Astrocyte (in vitro differentiated cells and primary cell): ENCODE results near the gene CNTNAP2. TPM values are rescaled to one million over a fixed set of nuclear protein-coding genes. Genes with fewer than 3 reads are reported as not detected.

ENCODE experiments used
- DNase-seq: peaks from one replicate; pipeline ENCODE4 v3.0.0-alpha.2; 2010; ENCODE audit warnings: low read depth
- FAIRE-seq: peaks from 2 replicates; lab custom pipeline; 2011; peaks lifted over from hg19 to GRCh38; lab: Jason Lieb, UNC
- H2AFZ ChIP-seq: 2 replicates; pipeline ENCODE4 v1.6.0; 2012; ENCODE audit warnings: low read depth, low read length, inconsistent platforms
- H3K27ac ChIP-seq: 2 replicates; pipeline ENCODE4 v1.5.1; 2011; ENCODE audit warnings: low read depth, low read length, inconsistent platforms
- H3K27me3 ChIP-seq: 2 replicates; pipeline ENCODE4 v1.6.0; 2011; ENCODE audit warnings: low read length, inconsistent platforms; ENCODE audit not compliant: insufficient read depth
- H3K36me3 ChIP-seq: 2 replicates; pipeline ENCODE4 v1.5.1; 2011; ENCODE audit warnings: low read length, inconsistent platforms; ENCODE audit not compliant: insufficient read depth
- H3K4me1 ChIP-seq: 2 replicates; pipeline ENCODE4 v1.5.1; 2011; ENCODE audit warnings: low read length, inconsistent platforms; ENCODE audit not compliant: insufficient read depth
- H3K4me2 ChIP-seq: 2 replicates; pipeline ENCODE4 v1.6.0; 2012; ENCODE audit warnings: low read length, inconsistent platforms
- H3K4me3 ChIP-seq: 2 replicates; pipeline ENCODE4 v1.5.1; 2011; ENCODE audit warnings: low read depth, mild to moderate bottlenecking, low read length, inconsistent platforms; ENCODE audit not compliant: insufficient read depth
- H3K79me2 ChIP-seq: 2 replicates; pipeline ENCODE4 v1.6.0; 2012; ENCODE audit warnings: mild to moderate bottlenecking, low read length, inconsistent platforms; ENCODE audit not compliant: insufficient read depth
- H3K9ac ChIP-seq: 2 replicates; pipeline ENCODE4 v1.6.0; 2012; ENCODE audit warnings: mild to moderate bottlenecking, low read length, inconsistent platforms
- H3K9me3 ChIP-seq: 2 replicates; pipeline ENCODE4 v1.5.1; 2012; ENCODE audit warnings: low read depth, mild to moderate bottlenecking, low read length, inconsistent platforms; ENCODE audit not compliant: insufficient read depth
- H4K20me1 ChIP-seq: 2 replicates; pipeline ENCODE4 v1.6.0; 2012; ENCODE audit warnings: low read length, inconsistent platforms; ENCODE audit not compliant: insufficient read depth
- H3K27ac Mint-ChIP-seq: one replicate; pipeline ENCODE4 v1.8.0; 2021; ENCODE audit warnings: mild to moderate bottlenecking, mixed read lengths; ENCODE audit not compliant: unreplicated experiment
- H3K27me3 Mint-ChIP-seq: one replicate; pipeline ENCODE4 v1.8.0; 2021; ENCODE audit warnings: low read depth, mixed read lengths; ENCODE audit not compliant: unreplicated experiment
- H3K36me3 Mint-ChIP-seq: one replicate; pipeline ENCODE4 v1.8.0; 2021; ENCODE audit warnings: low read depth, mixed read lengths; ENCODE audit not compliant: unreplicated experiment
- H3K4me1 Mint-ChIP-seq: one replicate; pipeline ENCODE4 v1.8.0; 2021; ENCODE audit warnings: low read depth, mixed read lengths; ENCODE audit not compliant: unreplicated experiment
- H3K4me3 Mint-ChIP-seq: one replicate; pipeline ENCODE4 v1.8.0; 2021; ENCODE audit warnings: mild to moderate bottlenecking, moderate library complexity, mixed read lengths; ENCODE audit not compliant: unreplicated experiment
- H3K9me3 Mint-ChIP-seq: one replicate; pipeline ENCODE4 v1.8.0; 2021; ENCODE audit warnings: mild to moderate bottlenecking, mixed read lengths; ENCODE audit not compliant: unreplicated experiment
- EZH2 ChIP-seq: IDR thresholded peaks from 2 replicates; pipeline ENCODE4 v1.6.1; 2012; ENCODE audit warnings: mild to moderate bottlenecking, low read length, inconsistent platforms; ENCODE audit not compliant: insufficient read depth
- total RNA-seq: library from RNA; stranded (reverse); gene quantifications from 2 replicates; pipeline ENCODE4 v1.2.1, GENCODE V29; 2021
- TF ChIP-seq, protein P1 (sequence below): IDR thresholded peaks from 2 replicates; pipeline ENCODE4 v1.5.1; 2011; ENCODE audit warnings: low read depth, mild to moderate bottlenecking, inconsistent platforms, low read length, moderate library complexity; ENCODE audit not compliant: insufficient read depth

Gene CNTNAP2
- total RNA-seq, 1 donor from 2014 or later = 20.0 TPM

DNA sequence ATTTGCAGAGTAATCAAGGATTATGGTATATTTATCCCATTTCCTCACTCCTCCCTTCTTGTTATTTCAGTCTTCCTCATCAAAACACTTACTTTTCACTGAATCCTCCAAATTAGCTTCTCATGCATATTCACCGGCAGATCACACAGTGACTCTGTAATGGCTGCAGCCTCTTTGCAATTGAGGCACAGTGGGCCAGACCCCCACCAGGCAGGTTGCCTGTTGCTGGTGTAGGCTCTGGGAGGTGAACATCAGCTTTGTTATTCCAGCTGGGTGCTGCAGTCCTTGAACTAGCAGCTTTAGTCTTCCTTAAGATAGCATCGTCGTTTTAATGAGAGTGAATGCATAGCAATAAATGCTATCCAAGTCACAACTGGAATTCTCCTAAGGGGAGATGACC lies 449.3 kb downstream of the CNTNAP2 start:
- Histone ChIP-seq H3K79me2 (no peaks in the 10 kb centered on the region), H3K36me3 (no peaks in the 10 kb centered on the region), H3K9me3 (no peaks in the 10 kb centered on the region), H3K27ac (no peak overlapping the region), H2AFZ (no peak overlapping the region), H3K4me1 (no peaks in the 10 kb centered on the region), H3K4me3 (no peak overlapping the region), H4K20me1 (no peaks in the 10 kb centered on the region), H3K27me3 (no peaks in the 10 kb centered on the region), H3K4me2 (no peak overlapping the region), H3K9ac (no peak overlapping the region)
- FAIRE-seq (no peak), DNase-seq (no peak)
- H3K36me3 Mint-ChIP-seq = no peaks in the 10 kb centered on the region
- no peaks in the 10 kb centered on the region for H3K27me3 Mint-ChIP-seq
- H3K27ac Mint-ChIP-seq = no peak overlapping the region
- H3K4me3 Mint-ChIP-seq = no peak overlapping the region
- TF ChIP-seq EZH2 = no peak
- TF ChIP-seq, protein P1, sequence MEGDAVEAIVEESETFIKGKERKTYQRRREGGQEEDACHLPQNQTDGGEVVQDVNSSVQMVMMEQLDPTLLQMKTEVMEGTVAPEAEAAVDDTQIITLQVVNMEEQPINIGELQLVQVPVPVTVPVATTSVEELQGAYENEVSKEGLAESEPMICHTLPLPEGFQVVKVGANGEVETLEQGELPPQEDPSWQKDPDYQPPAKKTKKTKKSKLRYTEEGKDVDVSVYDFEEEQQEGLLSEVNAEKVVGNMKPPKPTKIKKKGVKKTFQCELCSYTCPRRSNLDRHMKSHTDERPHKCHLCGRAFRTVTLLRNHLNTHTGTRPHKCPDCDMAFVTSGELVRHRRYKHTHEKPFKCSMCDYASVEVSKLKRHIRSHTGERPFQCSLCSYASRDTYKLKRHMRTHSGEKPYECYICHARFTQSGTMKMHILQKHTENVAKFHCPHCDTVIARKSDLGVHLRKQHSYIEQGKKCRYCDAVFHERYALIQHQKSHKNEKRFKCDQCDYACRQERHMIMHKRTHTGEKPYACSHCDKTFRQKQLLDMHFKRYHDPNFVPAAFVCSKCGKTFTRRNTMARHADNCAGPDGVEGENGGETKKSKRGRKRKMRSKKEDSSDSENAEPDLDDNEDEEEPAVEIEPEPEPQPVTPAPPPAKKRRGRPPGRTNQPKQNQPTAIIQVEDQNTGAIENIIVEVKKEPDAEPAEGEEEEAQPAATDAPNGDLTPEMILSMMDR = no peak
- H3K9me3 Mint-ChIP-seq = no peaks in the 10 kb centered on the region
- no peaks in the 10 kb centered on the region for H3K4me1 Mint-ChIP-seq

DNA sequence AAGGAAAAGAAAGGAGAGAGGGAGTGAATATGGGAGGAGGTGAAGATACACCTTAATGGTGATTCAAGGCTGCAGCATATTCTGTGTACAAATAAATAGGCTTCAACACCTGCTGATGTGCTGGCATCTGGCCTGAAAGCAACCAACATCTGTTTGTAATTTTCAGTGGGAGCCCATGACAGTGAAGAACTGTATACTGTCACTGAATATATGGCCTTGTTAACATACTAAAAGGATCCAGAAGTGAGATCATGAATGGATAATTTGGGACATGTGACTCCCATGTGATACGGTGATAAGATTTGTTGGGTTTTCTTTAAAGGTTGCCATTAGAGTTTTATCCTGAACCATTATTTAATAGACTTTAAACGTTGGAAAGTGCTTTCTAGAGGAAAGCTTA lies 459.3 kb downstream of the CNTNAP2 start:
- no peaks in the 10 kb centered on the region for H3K9me3 Mint-ChIP-seq
- Histone ChIP-seq H3K9me3 (no peaks in the 10 kb centered on the region), H3K27me3 (no peaks in the 10 kb centered on the region), H3K27ac (no peak overlapping the region), H3K36me3 (no peaks in the 10 kb centered on the region), H2AFZ (no peak overlapping the region), H3K79me2 (no peaks in the 10 kb centered on the region), H3K4me1 (no peaks in the 10 kb centered on the region), H3K4me3 (no peak overlapping the region), H3K4me2 (no peak overlapping the region), H4K20me1 (no peaks in the 10 kb centered on the region), H3K9ac (no peak overlapping the region)
- H3K36me3 Mint-ChIP-seq = no peaks in the 10 kb centered on the region
- DNase-seq (no peak), FAIRE-seq (no peak)
- H3K27ac Mint-ChIP-seq = no peak overlapping the region
- no peak for TF ChIP-seq EZH2
- TF ChIP-seq, protein P1 = no peak
- no peaks in the 10 kb centered on the region for H3K4me1 Mint-ChIP-seq
- H3K4me3 Mint-ChIP-seq = no peak overlapping the region
- no peaks in the 10 kb centered on the region for H3K27me3 Mint-ChIP-seq

DNA sequence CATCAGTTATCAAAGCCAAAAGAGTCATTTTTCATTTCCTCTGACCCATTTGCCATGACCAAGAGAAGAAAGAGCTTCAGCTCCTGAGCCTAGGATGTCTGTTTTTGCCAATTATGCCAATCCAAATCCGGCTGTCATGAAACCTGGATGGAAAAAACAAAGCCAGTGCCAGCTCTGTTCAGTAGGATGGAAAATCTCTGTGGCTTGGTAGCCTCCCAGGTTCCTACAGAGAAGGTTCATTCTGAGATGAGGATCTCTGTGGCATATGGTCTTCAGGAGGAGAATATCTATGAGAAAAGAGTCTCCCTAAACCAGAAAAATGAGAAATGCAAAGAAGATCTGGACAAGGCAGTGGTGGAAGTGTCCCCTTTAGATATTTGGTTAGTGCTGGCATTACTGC lies 475.4 kb downstream of the CNTNAP2 start:
- DNase-seq = no peak
- Mint-ChIP-seq H3K27me3 (no peaks in the 10 kb centered on the region), H3K27ac (no peak overlapping the region), H3K36me3 (no peaks in the 10 kb centered on the region), H3K4me1 (peaks cover 2% of the 10 kb centered on the region), H3K4me3 (no peak overlapping the region), H3K9me3 (no peaks in the 10 kb centered on the region)
- no peak for TF ChIP-seq EZH2
- TF ChIP-seq, protein P1 = no peak
- Histone ChIP-seq H3K4me1 (no peaks in the 10 kb centered on the region), H3K27me3 (no peaks in the 10 kb centered on the region), H3K4me3 (no peak overlapping the region), H2AFZ (no peak overlapping the region), H3K27ac (no peak overlapping the region), H3K79me2 (no peaks in the 10 kb centered on the region), H3K4me2 (no peak overlapping the region), H4K20me1 (no peaks in the 10 kb centered on the region), H3K9me3 (no peaks in the 10 kb centered on the region), H3K9ac (no peak overlapping the region), H3K36me3 (no peaks in the 10 kb centered on the region)
- FAIRE-seq = no peak
